ENCODE results near the gene ARMC8.

GRCh38 chr3:138222131-138222941 is 35.2 kb downstream of the ARMC8 start:
- TF ChIP-seq CTCF (IDR thresholded peaks at IDR 0.05; ENCODE audit: low read depth, low read length) (no peak), MAX (IDR thresholded peaks at IDR 0.05; ENCODE audit: low read depth, low read length) (no peak), POLR2A (IDR thresholded peaks at IDR 0.05; ENCODE audit: extremely low read depth, insufficient read length) (no peak)
